Caco-2 (cell line): ENCODE measurements around the gene MEGF11. TPM values are rescaled to one million over a fixed set of nuclear protein-coding genes. Genes with fewer than 3 reads are reported as not detected.
A peak's percentile ranks its signal among the peaks of the same experiment; 100 is the strongest.

Experiments
- BruUV-seq: library from RNA; stranded (reverse); fragments of 400-500 nt; replicated peaks from 2 replicates; lab custom pipeline; 2021; lab: Mats Ljungman, UMichigan
- CTCF ChIA-PET: fragments of 300-600 bp; sonication (Branson Sonifier 250); formaldehyde crosslinking; loops from one replicate; lab custom pipeline; 2022; ENCODE audit warnings: antibody characterized with exemption; lab: Charles Lee
- POLR2A ChIA-PET: fragments of 300-600 bp; sonication (Branson Sonifier 250); formaldehyde crosslinking; loops from one replicate; lab custom pipeline; 2022; ENCODE audit warnings: antibody characterized with exemption; lab: Charles Lee
- DNase-seq, 2 experiments: peaks; one replicate each; pipeline versions ENCODE4 v3.0.0 to v3.0.0-alpha.2; 2020 to 2022
- H3K27me3 ChIP-seq: replicated peaks from 2 replicates; pipeline ENCODE4 v1.6.0; 2011; ENCODE audit warnings: low read length; ENCODE audit not compliant: control insufficient read depth, insufficient read depth
- H3K36me3 ChIP-seq: 2 replicates; pipeline ENCODE4 v1.5.1; 2011; ENCODE audit warnings: low read length; ENCODE audit not compliant: control insufficient read depth, insufficient read depth
- H3K4me1 ChIP-seq: fragments of 250-450 bp; sonication (Bioruptor Pico); 2 replicates; pipeline ENCODE4 v1.5.1; 2020; ENCODE audit warnings: mild to moderate bottlenecking
- H3K4me3 ChIP-seq: 2 replicates; pipeline ENCODE4 v1.5.1; 2011; ENCODE audit warnings: low read depth, mild to moderate bottlenecking, control low read depth, low read length
- H3K9me3 ChIP-seq: fragments of 250-450 bp; sonication (Bioruptor Pico); 2 replicates; pipeline ENCODE4 v1.5.1; 2020; ENCODE audit warnings: mild to moderate bottlenecking, moderate library complexity
- H3K27ac Mint-ChIP-seq: one replicate; pipeline ENCODE4 v1.8.0; 2022; ENCODE audit warnings: mixed read lengths; ENCODE audit not compliant: unreplicated experiment
- H3K27me3 Mint-ChIP-seq: one replicate; pipeline ENCODE4 v1.8.0; 2022; ENCODE audit warnings: mixed read lengths; ENCODE audit not compliant: insufficient read depth, unreplicated experiment
- H3K36me3 Mint-ChIP-seq: one replicate; pipeline ENCODE4 v1.8.0; 2022; ENCODE audit warnings: mild to moderate bottlenecking, mixed read lengths; ENCODE audit not compliant: insufficient read depth, unreplicated experiment
- H3K4me1 Mint-ChIP-seq: one replicate; pipeline ENCODE4 v1.8.0; 2022; ENCODE audit warnings: low read depth, mixed read lengths; ENCODE audit not compliant: unreplicated experiment
- H3K4me3 Mint-ChIP-seq: one replicate; pipeline ENCODE4 v1.8.0; 2022; ENCODE audit warnings: mild to moderate bottlenecking, moderate library complexity, mixed read lengths; ENCODE audit not compliant: unreplicated experiment
- H3K9me3 Mint-ChIP-seq: one replicate; pipeline ENCODE4 v1.8.0; 2022; ENCODE audit warnings: mixed read lengths; ENCODE audit not compliant: unreplicated experiment
- CTCF ChIP-seq, 2 experiments: fragments of 200-600 bp in 1 of 2; IDR thresholded peaks; 1 replicate in 1 of 2; 2 replicates in 1 of 2; pipeline versions ENCODE4 v1.5.1 to v1.8.0; 2011 to 2022; ENCODE audit warnings: antibody characterized with exemption in 1 of 2, control low read depth in 1 of 2, inconsistent platforms in 1 of 2, low read depth in 1 of 2, low read length in 1 of 2, mild to moderate bottlenecking in 1 of 2, moderate library complexity in 1 of 2; ENCODE audit not compliant: insufficient read depth in 1 of 2, severe bottlenecking in 1 of 2, unreplicated experiment in 1 of 2
- intact Hi-C: fragments of 100-400 bp; cut with micrococcal nuclease; formaldehyde crosslinking; loops from one replicate; pipeline ENCODE4 v1.10.0; 2022; ENCODE audit not compliant: unreplicated experiment
- total RNA-seq: library from RNA; stranded (reverse); gene quantifications from 2 replicates; pipeline ENCODE4 v1.2.3, GENCODE V29; 2022

The MEGF11 gene
- total RNA-seq, 1 experiment from 2014 or later = 0.66 TPM

GRCh38 chr15:66044837-66045236 is 208.7 kb downstream of the MEGF11 start:
- H3K9me3 Mint-ChIP-seq = no peaks in the 10 kb centered on the region
- H3K36me3 Mint-ChIP-seq = no peaks in the 10 kb centered on the region
- no peaks in the 10 kb centered on the region for H3K36me3 ChIP-seq
- H3K4me1 ChIP-seq = peaks cover 10% of the 10 kb centered on the region
- intact Hi-C loops = no loop called here
- H3K27me3 Mint-ChIP-seq = no peaks in the 10 kb centered on the region
- ChIA-PET POLR2A (no interaction called here), CTCF (interaction anchor here (0.6 kb wide), 1 partner anchor 128 kb away, joined by 4 read pairs; no protein-coding TSS in a partner anchor)
- H3K9me3 ChIP-seq = no peaks in the 10 kb centered on the region
- no peak for TF ChIP-seq CTCF (IDR thresholded peaks at IDR 0.05; ENCODE audit: insufficient read depth in 1 of 2, low read depth in 1 of 2, low read length in 1 of 2, severe bottlenecking in 1 of 2, unreplicated experiment in 1 of 2)
- H3K27ac Mint-ChIP-seq = no peak overlapping the region
- no peak overlapping the region for H3K4me3 ChIP-seq
- no TSS peak for BruUV-seq
- no peaks in the 10 kb centered on the region for H3K27me3 ChIP-seq
- no peak for DNase-seq
- H3K4me3 Mint-ChIP-seq = no peak overlapping the region
- peaks cover 6% of the 10 kb centered on the region for H3K4me1 Mint-ChIP-seq

- H3K4me1 Mint-ChIP-seq = peaks cover 6% of the 10 kb centered on the region
- CTCF ChIA-PET = no interaction called here
- intact Hi-C loops = loop anchor here (1.0 kb wide), 1 partner anchor 62 kb away; no protein-coding TSS in a partner anchor
- TF ChIP-seq CTCF (IDR thresholded peaks at IDR 0.05; ENCODE audit: insufficient read depth in 1 of 2, low read depth in 1 of 2, low read length in 1 of 2, severe bottlenecking in 1 of 2, unreplicated experiment in 1 of 2) = no peak
- H3K9me3 Mint-ChIP-seq = no peaks in the 10 kb centered on the region
- H3K27me3 Mint-ChIP-seq = no peaks in the 10 kb centered on the region
- H3K27ac Mint-ChIP-seq = peak overlapping the region; percentile 60
- no TSS peak for BruUV-seq
- no peak overlapping the region for H3K4me3 Mint-ChIP-seq
- no peaks in the 10 kb centered on the region for H3K36me3 ChIP-seq
- no peaks in the 10 kb centered on the region for H3K9me3 ChIP-seq
- POLR2A ChIA-PET = no interaction called here
- H3K36me3 Mint-ChIP-seq = no peaks in the 10 kb centered on the region
- no peaks in the 10 kb centered on the region for H3K27me3 ChIP-seq
- peak; percentile 21 to 48 for DNase-seq
- H3K4me1 ChIP-seq = peaks cover 10% of the 10 kb centered on the region
- H3K4me3 ChIP-seq = no peak overlapping the region
Observed at GRCh38 chr15:66043264-66043663, 210.3 kb downstream of the MEGF11 start.

- peak in 1 of 2 experiments; percentile 6 for DNase-seq
- Histone ChIP-seq H3K27me3 (no peaks in the 10 kb centered on the region), H3K36me3 (no peaks in the 10 kb centered on the region), H3K9me3 (no peaks in the 10 kb centered on the region), H3K4me3 (no peak overlapping the region), H3K4me1 (peaks cover 10% of the 10 kb centered on the region)
- intact Hi-C loops = loop anchor here (1.0 kb wide), 1 partner anchor 61 kb away; no protein-coding TSS in a partner anchor
- BruUV-seq = no TSS peak
- ChIA-PET POLR2A (no interaction called here), CTCF (no interaction called here)
- Mint-ChIP-seq H3K27me3 (no peaks in the 10 kb centered on the region), H3K36me3 (no peaks in the 10 kb centered on the region), H3K27ac (no peak overlapping the region), H3K4me1 (peaks cover 6% of the 10 kb centered on the region), H3K4me3 (no peak overlapping the region), H3K9me3 (no peaks in the 10 kb centered on the region)
- no peak for TF ChIP-seq CTCF (IDR thresholded peaks at IDR 0.05; ENCODE audit: insufficient read depth in 1 of 2, low read depth in 1 of 2, low read length in 1 of 2, severe bottlenecking in 1 of 2, unreplicated experiment in 1 of 2)
Observed at GRCh38 chr15:66042624-66043023, 210.9 kb downstream of the MEGF11 start.
